Middle frontal gyrus (tissue), 1 donor: Measurements from ENCODE around the gene C2CD2L.
"Not testable (repeated sequence)": the region's sequence is repeated elsewhere in the genome, so short reads cannot be mapped to it uniquely, and the experiment has no call there.

ENCODE experiments used
- DNase-seq: peaks from one replicate; pipeline ENCODE4 v3.0.0-alpha.2; 2015; ENCODE audit warnings: low spot score; ENCODE audit errors: extremely low spot score

C2CD2L gene

DNA sequence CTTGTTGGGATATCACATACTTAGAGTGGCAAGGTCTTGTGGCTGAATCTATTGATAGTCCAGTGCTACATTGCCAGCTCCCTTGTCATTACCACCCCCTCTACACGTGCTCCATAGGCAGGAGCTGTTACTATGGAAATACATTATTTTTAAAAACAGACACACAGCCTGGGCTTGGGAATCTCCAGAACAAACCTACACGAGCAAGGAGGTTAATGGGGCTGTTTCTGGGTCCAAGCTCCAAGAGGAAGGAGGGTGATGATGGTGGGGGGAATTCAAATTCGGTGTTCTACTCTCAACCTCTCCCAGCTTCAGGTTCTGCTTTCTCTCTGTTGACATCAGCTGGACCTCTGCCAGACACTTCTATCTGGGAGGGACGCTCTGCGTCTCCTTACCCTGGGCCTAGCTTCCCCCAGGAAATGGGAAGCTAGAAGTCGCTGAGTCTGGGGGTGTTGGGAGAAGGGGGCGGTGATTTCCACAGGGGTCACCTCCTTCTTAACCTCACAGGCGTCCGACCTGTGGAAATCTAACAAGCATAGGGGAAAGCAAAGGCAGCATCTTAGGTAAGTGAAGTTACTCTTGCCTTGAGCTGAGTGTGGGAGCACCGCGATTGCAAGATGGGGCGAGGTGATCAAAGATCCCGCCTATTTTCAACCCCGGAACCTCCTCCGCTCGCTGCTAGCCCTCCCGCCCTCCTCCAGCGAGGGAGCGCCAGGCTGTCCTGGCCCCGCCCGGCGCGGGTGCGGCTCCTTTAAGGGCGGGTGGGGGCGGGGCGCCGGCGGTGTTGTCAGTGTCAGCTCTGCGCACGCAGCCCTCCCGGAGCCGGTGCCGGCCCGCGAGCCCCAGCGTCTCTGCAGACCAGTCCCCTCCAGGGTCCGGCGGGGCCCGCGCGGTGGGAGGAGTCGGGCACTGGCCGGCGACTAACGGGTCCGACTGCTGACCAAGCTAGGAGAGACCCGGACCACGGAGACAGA is at the start of gene C2CD2L:
Gene C2CD2L (plus strand): TSS at position 781 of the 974 bp plus-strand sequence. CDS start 398 bp downstream, outside the sequence.
- DNase-seq = peak; percentile 71

DNA sequence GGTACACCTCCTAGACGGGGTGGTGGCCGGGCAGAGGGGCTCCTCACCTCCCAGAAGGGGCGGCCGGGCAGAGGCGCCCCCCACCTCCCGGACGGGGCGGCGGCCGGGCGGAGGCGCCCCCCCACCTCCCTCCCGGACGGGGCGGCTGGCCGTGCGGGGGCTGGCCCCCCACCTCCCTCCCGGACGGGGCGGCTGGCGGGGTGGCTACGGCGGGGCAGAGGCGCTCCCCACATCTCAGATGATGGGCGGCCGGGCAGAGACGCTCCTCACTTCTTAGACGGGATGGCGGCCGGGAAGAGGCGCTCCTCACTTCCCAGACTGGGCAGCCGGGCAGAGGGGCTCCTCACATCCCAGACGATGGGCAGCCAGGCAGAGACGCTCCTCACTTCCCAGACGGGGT is 48.0 kb upstream of the C2CD2L start:
- not testable (repeated sequence) for DNase-seq

DNA sequence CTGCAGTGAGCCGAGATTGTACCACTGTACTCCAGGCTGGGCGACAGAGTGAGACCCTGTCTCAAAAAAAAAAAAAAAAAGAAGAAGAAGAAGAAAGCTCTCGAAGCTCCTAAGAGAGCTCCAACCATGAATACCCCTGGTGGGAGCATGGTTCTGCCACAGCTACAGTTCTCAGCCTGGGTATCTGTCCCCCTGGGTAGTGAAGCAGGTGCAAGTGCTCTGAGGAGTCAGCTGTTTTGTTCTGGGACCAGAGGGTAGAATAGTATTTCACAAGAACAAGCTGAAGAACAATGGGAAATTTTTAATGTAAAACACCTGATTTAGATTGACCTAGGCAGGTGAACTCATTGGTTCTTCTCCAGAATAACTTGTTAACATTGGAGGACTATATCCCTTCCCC is 45.9 kb upstream of the C2CD2L start:
- no peak for DNase-seq

DNA sequence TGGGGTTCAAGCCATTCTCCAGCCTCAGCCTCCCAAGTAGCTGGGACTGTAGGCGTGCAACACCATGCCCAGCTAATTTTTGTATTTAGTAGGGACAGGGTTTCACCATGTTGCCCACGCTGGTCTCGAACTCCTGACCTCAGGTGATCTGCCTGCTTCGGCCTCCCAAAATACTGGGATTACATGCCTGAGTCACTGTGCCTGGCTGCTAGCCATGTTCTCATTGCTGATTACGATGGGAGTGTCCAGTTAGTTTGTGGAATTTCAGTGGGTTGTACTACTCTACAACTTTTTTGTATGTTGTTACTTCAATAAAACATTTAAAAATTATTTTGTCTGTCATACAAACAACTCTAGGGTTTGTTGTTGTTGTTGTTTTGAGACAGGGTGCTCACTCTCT is 44.4 kb upstream of the C2CD2L start:
- no peak for DNase-seq

DNA sequence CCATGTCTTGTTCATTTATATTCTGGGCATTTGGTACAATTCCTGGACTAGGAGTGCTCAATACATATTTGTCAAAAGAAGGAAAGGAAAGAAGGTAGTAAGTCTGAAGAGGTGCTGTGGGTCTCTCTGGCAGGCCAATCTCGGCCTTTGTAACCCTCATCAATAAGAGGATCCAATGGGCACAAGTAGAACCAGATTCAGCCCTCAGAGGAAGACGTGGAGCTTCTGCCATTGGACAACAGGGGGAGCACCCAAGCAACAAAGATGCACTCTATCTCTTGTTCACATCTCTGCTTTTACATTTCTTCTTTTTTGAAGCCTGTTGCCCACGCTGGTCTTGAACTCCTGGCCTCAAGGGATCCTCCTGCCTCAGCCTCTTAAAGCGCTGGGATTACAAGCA is 41.8 kb upstream of the C2CD2L start:
- no peak for DNase-seq

DNA sequence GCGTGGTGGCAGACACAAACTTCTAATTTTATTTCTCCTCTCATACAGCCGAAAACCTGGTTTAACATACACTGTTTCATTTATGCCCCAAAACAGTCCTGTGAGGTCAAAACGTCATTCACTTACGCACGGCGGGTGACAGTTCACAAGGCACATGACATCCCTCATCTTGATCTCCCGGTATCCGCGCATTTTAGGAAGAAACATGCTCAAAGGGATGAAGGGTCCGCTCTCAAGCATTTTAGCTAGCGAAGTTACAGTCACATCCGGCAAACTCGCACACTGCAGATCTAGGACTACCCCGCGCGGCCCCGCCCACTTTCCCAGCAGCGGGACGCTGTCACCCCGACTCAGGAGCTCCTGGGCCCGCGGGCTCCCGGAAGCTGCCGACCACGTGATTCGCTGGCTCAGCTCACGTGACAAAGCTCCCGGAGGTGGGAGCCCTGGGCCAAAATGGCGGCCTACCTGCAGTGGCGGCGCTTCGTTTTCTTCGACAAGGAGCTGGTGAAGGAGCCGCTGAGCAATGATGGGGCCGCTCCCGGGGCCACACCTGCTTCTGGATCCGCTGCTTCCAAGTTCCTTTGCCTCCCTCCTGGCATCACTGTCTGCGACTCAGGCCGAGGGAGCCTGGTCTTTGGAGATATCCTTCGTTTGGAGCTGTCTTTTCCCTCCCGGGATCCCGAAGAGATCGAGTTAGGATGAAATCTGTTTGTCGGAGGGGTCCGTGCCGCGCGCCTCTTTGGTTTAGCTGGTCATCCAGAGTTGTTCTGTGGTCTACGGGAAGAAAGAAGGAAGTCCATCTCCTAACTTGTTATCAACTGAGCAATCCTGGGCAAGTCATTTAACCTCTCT is 39.5 kb upstream of the C2CD2L start, which contains the start of gene VPS11:
Gene VPS11 (plus strand): TSS at position 448 of the 852 bp plus-strand sequence. CDS start 6 bp downstream, at position 454.
- peak; percentile 95 for DNase-seq

DNA sequence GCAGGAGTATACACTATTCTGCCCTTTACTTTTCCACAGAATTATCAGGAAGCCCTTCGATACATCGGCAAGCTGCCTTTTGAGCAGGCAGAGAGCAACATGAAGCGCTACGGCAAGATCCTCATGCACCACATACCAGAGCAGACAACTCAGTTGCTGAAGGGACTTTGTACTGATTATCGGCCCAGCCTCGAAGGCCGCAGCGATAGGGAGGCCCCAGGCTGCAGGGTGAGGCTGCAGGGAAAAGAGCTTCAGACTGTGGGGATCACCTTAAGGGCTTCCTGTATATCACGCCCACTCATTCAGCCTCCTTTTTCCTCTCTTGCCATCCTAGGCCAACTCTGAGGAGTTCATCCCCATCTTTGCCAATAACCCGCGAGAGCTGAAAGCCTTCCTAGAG is 29.3 kb upstream of the C2CD2L start:
- no peak for DNase-seq

DNA sequence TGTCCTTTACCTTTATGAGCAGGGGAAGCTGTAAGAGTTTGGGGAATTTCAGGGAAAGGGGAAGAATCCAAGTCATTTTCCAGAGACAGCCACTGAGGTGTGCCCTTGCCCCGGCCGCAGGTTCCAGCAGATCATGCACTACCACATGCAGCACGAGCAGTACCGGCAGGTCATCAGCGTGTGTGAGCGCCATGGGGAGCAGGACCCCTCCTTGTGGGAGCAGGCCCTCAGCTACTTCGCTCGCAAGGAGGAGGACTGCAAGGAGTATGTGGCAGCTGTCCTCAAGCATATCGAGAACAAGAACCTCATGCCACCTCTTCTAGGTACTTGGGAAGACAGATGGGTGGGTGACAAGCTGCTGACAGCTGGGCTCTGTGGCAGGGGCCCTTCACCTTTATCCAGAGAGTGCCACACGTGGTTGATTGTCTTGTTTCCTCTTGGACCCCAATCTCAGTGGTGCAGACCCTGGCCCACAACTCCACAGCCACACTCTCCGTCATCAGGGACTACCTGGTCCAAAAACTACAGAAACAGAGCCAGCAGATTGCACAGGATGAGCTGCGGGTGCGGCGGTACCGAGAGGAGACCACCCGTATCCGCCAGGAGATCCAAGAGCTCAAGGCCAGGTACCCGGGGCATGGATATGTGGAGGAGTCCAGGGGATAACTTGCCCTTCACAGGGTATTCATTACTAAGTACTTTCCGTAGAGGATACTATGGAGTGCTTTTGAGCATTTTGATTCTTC is 28.3 kb upstream of the C2CD2L start:
- DNase-seq = no peak

DNA sequence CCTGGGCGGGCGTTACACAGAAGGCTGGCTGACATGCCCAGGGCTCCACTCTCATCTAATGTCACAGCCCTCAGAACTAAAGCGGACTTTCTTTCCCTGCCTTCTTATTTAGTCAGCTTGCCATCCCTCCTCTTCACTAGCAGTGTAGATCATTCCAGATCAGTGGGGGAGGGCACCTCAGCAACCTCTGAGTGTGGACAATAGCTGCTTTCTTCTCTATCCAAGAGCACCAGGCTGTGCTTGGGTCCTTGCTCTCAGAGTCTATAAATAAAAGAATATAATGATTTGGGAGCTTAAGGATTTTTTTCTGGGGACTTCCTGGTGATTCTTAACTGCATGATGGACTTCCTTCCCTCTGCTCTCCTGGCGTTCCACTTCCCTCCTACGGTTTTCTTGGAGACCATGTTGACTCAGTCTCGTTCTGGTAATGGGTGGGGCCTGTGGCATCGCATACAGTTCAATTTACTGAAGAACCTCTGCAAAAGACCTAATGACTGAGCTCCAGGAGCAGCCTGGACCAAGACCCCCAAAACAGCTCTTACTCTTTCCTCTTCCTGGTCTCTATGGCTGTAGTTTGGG is 25.4 kb upstream of the C2CD2L start:
- DNase-seq = no peak

DNA sequence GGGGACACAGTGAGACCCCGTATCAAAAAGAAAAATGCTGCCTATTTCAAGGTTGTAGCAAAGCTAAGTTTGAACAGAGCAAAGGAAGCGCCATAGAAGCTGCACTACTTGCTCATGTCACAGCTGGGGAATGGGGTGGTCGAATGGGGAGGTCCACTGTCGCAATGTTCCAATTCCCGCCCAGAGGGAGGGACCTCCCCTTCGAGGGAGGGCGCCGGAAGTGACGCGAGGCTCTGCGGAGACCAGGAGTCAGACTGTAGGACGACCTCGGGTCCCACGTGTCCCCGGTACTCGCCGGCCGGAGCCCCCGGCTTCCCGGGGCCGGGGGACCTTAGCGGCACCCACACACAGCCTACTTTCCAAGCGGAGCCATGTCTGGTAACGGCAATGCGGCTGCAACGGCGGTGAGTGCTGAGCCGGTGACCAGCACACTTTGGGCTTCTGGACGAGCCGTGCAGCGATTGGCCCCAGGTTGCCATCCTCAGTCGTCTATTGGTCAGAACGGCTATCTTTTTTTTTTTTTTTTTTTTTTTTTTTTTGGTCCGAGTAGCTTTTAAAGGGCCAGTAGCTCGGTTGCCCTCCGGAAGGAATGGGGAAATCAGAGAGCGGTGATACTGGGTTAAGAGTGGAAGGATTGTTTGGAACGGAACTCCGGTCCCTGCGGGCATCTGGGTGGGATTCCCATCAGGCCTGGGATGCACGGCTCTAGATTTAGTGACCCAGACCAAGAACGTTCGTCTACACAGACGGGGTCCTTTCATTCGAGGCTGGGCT is 22.3 kb upstream of the C2CD2L start, which contains the start of gene HMBS:
Gene HMBS (plus strand): TSS at position 219 of the 774 bp plus-strand sequence. CDS start 153 bp downstream, at position 372.
- DNase-seq = peak; percentile 96

DNA sequence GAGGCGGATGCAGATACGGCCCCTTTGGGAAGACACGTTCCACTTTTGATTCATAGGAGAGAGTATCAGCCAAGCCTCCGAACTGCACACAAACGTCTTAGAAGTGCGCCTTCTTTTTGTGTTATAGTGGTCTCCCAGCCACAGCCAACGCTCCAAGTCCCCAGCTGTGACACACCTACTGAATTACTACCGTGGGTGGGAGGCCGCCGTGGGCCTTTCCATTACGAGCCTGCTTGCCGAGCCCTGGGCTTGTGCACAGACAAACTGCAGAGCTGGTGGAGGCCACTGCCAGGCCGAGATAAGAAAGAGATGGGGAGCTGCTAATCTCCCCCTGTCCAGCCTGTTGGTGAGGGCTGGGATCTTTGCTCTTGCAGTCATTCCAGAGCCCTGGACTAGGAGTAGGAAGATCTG is 21.7 kb upstream of the C2CD2L start:
- DNase-seq = no peak

DNA sequence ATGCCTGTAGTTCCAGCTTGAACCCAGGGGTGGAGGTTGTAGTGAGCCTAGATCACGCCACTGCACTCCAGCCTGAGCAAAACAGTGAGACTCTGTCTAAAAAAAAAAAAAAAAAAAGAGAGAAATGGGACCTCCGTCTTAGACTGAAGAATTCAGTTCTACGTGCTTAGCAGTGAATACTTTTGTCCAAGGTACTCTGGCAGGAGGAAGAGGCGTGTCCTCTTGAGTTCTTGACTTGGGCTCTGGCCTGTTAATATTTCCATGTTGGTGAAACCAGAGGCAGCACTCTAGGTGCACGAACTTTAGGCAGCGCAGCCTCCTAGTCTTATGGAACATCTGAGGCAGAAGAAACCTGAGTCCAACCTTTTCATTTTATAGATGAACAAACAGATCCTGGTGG is 20.0 kb upstream of the C2CD2L start:
- no peak for DNase-seq

DNA sequence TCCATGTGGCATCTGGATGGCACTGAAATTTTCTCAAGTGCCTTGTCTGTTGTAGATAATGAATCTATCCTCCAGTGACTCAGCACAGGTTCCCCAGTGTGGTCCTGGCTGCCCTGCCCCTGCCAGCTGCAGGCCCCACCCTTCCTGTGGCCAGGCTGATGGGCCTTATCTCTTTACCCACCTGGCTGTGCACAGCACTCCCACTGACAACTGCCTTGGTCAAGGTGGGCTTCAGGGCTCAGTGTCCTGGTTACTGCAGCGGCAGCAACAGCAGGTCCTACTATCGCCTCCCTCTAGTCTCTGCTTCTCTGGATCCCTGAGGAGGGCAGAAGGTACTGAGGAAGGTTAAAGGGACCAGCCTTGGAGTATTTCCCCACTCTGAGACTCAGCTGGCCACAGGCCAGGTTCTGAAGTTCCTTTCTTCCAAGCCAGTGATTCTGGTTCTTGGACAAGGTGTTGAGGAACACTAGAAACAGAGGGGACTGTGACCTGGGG is 19.4 kb upstream of the C2CD2L start:
- DNase-seq = no peak

DNA sequence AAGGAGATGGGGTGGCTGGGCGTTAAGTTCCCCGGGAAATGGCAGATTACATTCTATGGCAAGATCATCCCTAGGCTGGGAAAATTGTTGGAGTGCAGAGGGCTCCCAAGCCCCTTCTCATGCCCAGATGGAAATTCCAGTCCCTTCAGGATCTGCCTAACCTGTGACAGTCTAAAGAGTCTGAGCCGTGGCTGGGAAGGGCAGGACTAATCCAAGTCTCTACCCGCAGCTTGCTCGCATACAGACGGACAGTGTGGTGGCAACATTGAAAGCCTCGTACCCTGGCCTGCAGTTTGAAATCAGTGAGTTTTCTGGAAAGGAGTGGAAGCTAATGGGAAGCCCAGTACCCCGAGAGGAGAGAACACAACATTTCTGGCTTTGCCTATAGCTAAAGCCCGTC is 18.7 kb upstream of the C2CD2L start:
- no peak for DNase-seq

DNA sequence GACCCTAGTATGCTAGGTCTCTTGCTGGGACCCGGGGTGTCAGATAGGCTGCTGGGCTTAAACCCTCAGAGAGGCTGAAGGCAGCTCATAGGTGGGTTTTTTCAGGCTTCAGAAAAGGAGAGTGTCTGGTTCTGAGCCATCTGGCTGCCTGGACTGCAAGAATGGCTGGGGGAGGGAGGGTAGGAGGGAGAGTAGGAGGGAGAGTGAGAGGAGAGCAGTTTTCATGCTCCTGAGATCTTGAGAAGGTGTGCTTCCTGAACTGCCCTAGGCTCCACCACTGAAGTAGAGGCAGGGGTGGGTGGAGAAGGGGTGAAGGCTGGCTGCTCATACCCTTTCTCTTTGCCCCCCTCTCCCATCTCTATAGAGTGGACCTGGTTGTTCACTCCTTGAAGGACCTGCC is 17.8 kb upstream of the C2CD2L start:
- DNase-seq = no peak

DNA sequence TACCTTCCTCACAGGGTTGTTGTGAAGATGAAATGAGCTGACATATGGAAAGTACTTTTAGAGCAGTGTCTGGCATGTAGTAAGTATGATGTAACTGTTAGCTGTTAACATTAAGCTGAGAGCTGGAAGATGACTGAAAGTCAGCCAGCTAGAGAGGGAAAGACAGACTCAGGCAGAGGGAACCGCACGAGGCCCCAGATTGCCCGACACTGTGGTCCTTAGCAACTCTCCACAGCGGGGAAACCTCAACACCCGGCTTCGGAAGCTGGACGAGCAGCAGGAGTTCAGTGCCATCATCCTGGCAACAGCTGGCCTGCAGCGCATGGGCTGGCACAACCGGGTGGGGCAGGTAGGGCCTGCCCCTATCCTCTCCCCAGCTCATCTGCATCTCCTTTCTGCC is 16.0 kb upstream of the C2CD2L start:
- no peak for DNase-seq

DNA sequence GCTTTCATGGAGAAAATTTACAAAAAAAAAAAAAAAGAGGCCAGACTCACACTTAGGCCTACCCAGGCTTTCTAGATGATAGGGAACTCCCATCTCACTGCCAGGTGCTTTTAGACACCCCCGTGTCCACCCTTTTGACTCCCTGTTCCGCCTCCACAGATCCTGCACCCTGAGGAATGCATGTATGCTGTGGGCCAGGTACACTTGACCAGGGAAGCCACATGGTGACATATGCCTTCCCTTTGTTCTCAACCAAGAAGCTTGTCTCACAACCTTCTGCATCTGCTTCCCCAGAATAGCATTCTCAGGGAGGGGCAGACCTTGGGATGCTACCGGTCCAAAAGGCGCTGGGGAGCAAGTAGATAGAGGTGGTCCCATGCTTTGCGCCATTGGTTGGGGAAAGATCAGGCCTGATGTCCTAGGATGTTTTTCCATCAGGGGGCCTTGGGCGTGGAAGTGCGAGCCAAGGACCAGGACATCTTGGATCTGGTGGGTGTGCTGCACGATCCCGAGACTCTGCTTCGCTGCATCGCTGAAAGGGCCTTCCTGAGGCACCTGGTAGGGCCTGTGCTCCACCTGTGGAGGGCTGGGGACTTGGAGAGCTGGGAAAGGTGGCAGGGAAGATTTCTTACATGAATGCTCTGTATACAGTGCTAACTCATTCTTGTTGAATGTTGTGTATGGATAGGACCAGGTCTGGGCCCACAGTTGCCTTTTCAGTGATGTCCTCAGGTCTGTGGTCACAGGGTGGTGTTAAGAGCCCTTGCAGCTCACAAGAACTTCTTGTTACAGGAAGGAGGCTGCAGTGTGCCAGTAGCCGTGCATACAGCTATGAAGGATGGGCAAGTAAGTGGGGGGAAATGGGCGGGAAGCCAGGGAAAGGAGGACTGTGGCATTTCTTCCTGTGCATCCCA is 14.9 kb upstream of the C2CD2L start:
- DNase-seq = no peak

DNA sequence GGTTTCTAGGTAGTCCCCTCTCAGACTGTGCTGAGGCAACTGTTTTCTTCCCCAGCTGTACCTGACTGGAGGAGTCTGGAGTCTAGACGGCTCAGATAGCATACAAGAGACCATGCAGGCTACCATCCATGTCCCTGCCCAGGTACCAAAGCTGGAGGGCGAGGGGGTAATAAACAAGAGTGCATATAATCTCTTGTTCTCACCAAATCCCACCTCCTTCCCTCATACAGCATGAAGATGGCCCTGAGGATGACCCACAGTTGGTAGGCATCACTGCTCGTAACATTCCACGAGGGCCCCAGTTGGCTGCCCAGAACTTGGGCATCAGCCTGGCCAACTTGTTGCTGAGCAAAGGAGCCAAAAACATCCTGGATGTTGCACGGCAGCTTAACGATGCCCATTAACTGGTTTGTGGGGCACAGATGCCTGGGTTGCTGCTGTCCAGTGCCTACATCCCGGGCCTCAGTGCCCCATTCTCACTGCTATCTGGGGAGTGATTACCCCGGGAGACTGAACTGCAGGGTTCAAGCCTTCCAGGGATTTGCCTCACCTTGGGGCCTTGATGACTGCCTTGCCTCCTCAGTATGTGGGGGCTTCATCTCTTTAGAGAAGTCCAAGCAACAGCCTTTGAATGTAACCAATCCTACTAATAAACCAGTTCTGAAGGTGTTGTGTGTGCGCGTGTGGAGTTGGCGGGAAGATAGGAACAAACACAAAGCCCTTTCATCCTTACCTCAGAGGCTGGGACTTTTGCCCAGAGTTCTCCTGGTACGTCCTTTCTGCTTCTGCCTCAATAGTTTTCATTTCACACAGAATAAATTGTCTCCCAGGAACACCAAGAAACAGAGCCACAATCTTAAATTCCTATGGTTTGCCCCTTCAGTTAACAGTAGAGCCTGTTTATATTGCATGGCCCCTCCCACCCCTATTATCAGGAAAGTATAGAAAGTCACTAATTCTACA is 14.0 kb upstream of the C2CD2L start:
- DNase-seq = no peak
